HCT116 (cell line): ENCODE results near the gene FOXD1. TPM values are rescaled to one million over a fixed set of nuclear protein-coding genes. Genes with fewer than 3 reads are reported as not detected.
"Not testable (repeated sequence)": the region's sequence is repeated elsewhere in the genome, so short reads cannot be mapped to it uniquely, and the experiment has no call there.

Experiments
- ATAC-seq: fragments of 200-7000 bp; cut with Tn5 transposase; 2 replicates; pipeline ENCODE4 v1.9.1; 2020; ENCODE audit warnings: mild to moderate bottlenecking, moderate library complexity
- BruUV-seq: library from RNA; stranded (reverse); fragments of 400-500 nt; replicated peaks from 2 replicates; lab custom pipeline; 2021; lab: Mats Ljungman, UMichigan
- CTCF ChIA-PET: fragments of 300-600 bp; sonication (Branson Sonifier 250); formaldehyde crosslinking; loops from one replicate; lab custom pipeline; 2021; ENCODE audit warnings: antibody characterized with exemption; lab: Charles Lee
- POLR2A ChIA-PET: fragments of 300-600, 350-600 bp; sonication (Branson Sonifier 250); formaldehyde crosslinking; loops from one replicate; lab custom pipeline; 2021; ENCODE audit warnings: antibody characterized with exemption; lab: Charles Lee
- RAD21 ChIA-PET, 2 experiments: fragments of 300-600 bp; sonication (Branson Sonifier 250); formaldehyde crosslinking; loops; one replicate each; lab custom pipeline; 2023; ENCODE audit warnings: low total read pairs in 2 of 2; ENCODE audit not compliant: uncharacterized antibody in 2 of 2, unreplicated experiment in 2 of 2, low non-redundant PET in 1 of 2; lab: Charles Lee
- DNase-seq: peaks from one replicate; pipeline ENCODE4 v3.0.0-alpha.2; 2010; ENCODE audit warnings: low read depth, low spot score
- H2AFZ ChIP-seq: fragments of 200-600 bp; shearing (Covaris generic), sonication (generic); 2 replicates; pipeline ENCODE4 v1.6.1; 2017; ENCODE audit warnings: low read depth, mixed run types, mixed read lengths, antibody characterized with exemption, low read length; ENCODE audit not compliant: poor library complexity, severe bottlenecking
- H3K27ac ChIP-seq: 2 replicates; pipeline ENCODE4 v1.5.1; 2012; ENCODE audit warnings: low read depth, low read length
- H3K27me3 ChIP-seq: fragments of 200-600 bp; sonication (generic); 2 replicates; pipeline ENCODE4 v1.6.1; 2016; ENCODE audit warnings: mixed run types, low read length, mixed read lengths; ENCODE audit not compliant: insufficient read depth
- H3K36me3 ChIP-seq, 2 experiments: fragments of 200-500 bp in 1 of 2; fragments of 200-600 bp in 1 of 2; sonication (Bioruptor generic) in 1 of 2; sonication (generic) in 1 of 2; 2 replicates each; pipeline versions ENCODE4 v1.5.1 to v1.6.1; 2014 to 2016; ENCODE audit warnings: low read length in 2 of 2, inconsistent platforms in 1 of 2, mixed read lengths in 1 of 2, mixed run types in 1 of 2; ENCODE audit not compliant: insufficient read depth in 2 of 2, control insufficient read depth in 1 of 2
- H3K4me1 ChIP-seq, 2 experiments: fragments of 200-600 bp in 1 of 2; sonication (generic) in 1 of 2; 2 replicates each; pipeline versions ENCODE4 v1.5.1 to v1.6.1; 2012 to 2017; ENCODE audit warnings: low read length in 2 of 2, inconsistent platforms in 1 of 2, mild to moderate bottlenecking in 1 of 2, mixed read lengths in 1 of 2, mixed run types in 1 of 2, moderate library complexity in 1 of 2; ENCODE audit not compliant: insufficient read depth in 2 of 2, control insufficient read depth in 1 of 2
- H3K4me2 ChIP-seq: fragments of 200-600 bp; sonication (generic); 2 replicates; pipeline ENCODE4 v1.6.1; 2017; ENCODE audit warnings: mixed run types, low read length, mixed read lengths
- H3K4me3 ChIP-seq, 2 experiments: fragments of 200-600 bp in 1 of 2; sonication (generic) in 1 of 2; replicated peaks in 1 of 2; 2 replicates each; pipeline ENCODE4 v1.5.1; 2011 to 2016; ENCODE audit warnings: low read length in 2 of 2, control low read depth in 1 of 2, low read depth in 1 of 2, mild to moderate bottlenecking in 1 of 2, mixed read lengths in 1 of 2, mixed run types in 1 of 2
- H3K79me2 ChIP-seq: fragments of 200-600 bp; sonication (generic); 2 replicates; pipeline ENCODE4 v1.6.1; 2017; ENCODE audit warnings: mild to moderate bottlenecking, mixed run types, low read length, moderate library complexity, mixed read lengths; ENCODE audit not compliant: insufficient read depth
- H3K9ac ChIP-seq: fragments of 200-600 bp; sonication (generic); 2 replicates; pipeline ENCODE4 v1.6.1; 2016; ENCODE audit warnings: low read length, mixed read lengths
- H3K9me2 ChIP-seq: fragments of 200-600 bp; sonication (generic), shearing (Covaris generic); 2 replicates; pipeline ENCODE4 v1.6.1; 2017; ENCODE audit warnings: mixed run types, mild to moderate bottlenecking, moderate library complexity; ENCODE audit not compliant: insufficient read depth
- H3K9me3 ChIP-seq, 2 experiments: fragments of 200-500 bp in 1 of 2; fragments of 200-600 bp in 1 of 2; sonication (Bioruptor generic) in 1 of 2; sonication (generic) in 1 of 2; 2 replicates each; pipeline ENCODE4 v1.6.1; 2014 to 2017; ENCODE audit warnings: low read length in 2 of 2, mixed read lengths in 2 of 2, inconsistent platforms in 1 of 2, low read depth in 1 of 2, mild to moderate bottlenecking in 1 of 2, mixed run types in 1 of 2, moderate library complexity in 1 of 2; ENCODE audit not compliant: control insufficient read depth in 1 of 2, insufficient read depth in 1 of 2
- H4K20me1 ChIP-seq: fragments of 200-600 bp; sonication (generic), shearing (Covaris generic); 2 replicates; pipeline ENCODE4 v1.6.1; 2017; ENCODE audit warnings: mixed run types, mild to moderate bottlenecking, moderate library complexity; ENCODE audit not compliant: insufficient read depth
- CBX3 ChIP-seq: IDR thresholded peaks from 2 replicates; pipeline ENCODE4 v1.6.1; 2012; ENCODE audit warnings: low read depth
- EGR1 ChIP-seq: IDR thresholded peaks from 2 replicates; pipeline ENCODE4 v1.6.1; 2012; ENCODE audit warnings: low read depth
- FOSL1 ChIP-seq: IDR thresholded peaks from 2 replicates; pipeline ENCODE4 v1.6.1; 2012; ENCODE audit warnings: low read depth
- RAD21 ChIP-seq: IDR thresholded peaks from 2 replicates; pipeline ENCODE4 v1.6.1; 2012; ENCODE audit warnings: low read depth, mild to moderate bottlenecking
- SP1 ChIP-seq: IDR thresholded peaks from 2 replicates; pipeline ENCODE4 v1.6.1; 2012; ENCODE audit warnings: low read depth
- TCF7L2 ChIP-seq: IDR thresholded peaks from 2 replicates; pipeline ENCODE4 v1.7.0; 2011; ENCODE audit warnings: borderline replicate concordance, inconsistent platforms; ENCODE audit not compliant: insufficient read depth, insufficient read length; ENCODE audit errors: extremely low read depth
- ZFX ChIP-seq: fragments of 450-650 bp; IDR thresholded peaks from 2 replicates; pipeline ENCODE4 v1.6.1; 2017
- ZNF274 ChIP-seq: fragments of 200-500 bp; sonication (Bioruptor generic); IDR thresholded peaks from 2 replicates; pipeline ENCODE4 v1.6.1; 2014; ENCODE audit warnings: mild to moderate bottlenecking, low read depth, low read length, inconsistent platforms
- intact Hi-C: fragments of 100-400 bp; cut with micrococcal nuclease; formaldehyde crosslinking; loops from 2 replicates; pipeline ENCODE4 v1.10.0; 2022
- total RNA-seq: library from RNA; stranded (reverse); gene quantifications from one replicate; pipeline ENCODE4 v1.2.1, GENCODE V29; 2021; ENCODE audit not compliant: unreplicated experiment
- TF ChIP-seq, protein P1 (sequence below), 3 experiments: fragments of 200-600 bp in 1 of 3; sonication (generic) in 1 of 3; IDR thresholded peaks in 2 of 3; conservative IDR thresholded peaks in 1 of 3; 2 replicates each; pipeline ENCODE4 v1.5.1; 2012 to 2017; ENCODE audit warnings: low read depth in 2 of 3, low read length in 2 of 3, antibody characterized with exemption in 1 of 3, borderline replicate concordance in 1 of 3, control low read depth in 1 of 3, mild to moderate bottlenecking in 1 of 3, mixed read lengths in 1 of 3, mixed run types in 1 of 3, moderate library complexity in 1 of 3; ENCODE audit not compliant: insufficient read depth in 1 of 3

The FOXD1 gene
- total RNA-seq, 1 experiment from 2014 or later = 26.8 TPM

DNA sequence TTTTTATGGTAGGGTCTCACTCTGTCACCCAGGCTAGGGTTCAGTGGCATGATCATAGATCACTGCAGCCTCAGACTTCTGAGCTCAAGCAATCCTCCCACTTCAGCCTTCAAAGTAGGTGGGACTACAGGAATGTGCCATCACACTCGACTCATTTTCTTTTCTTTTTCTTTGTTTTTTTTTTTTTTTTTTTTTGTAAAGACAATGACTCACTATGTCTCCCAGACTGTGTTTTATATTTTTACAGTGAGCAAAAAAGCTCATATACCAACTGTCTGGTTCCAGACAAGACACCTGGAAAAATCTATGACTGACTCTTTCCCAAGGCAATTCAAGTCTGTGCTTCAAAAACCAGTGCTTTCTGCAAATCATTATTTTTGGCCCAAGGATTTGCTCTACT, 10.8 kb upstream of the FOXD1 start:
- Histone ChIP-seq H3K79me2 (no peaks in the 10 kb centered on the region), H3K9ac (no peak overlapping the region), H3K4me3 (no peak overlapping the region), H4K20me1 (no peaks in the 10 kb centered on the region), H3K9me2 (no peaks in the 10 kb centered on the region), H3K9me3 (no peaks in the 10 kb centered on the region), H3K36me3 (no peaks in the 10 kb centered on the region), H3K4me1 (peaks cover 0 to 3% of the 10 kb centered on the region in 2 experiments; a peak in 2 of 4 replicates), H3K4me2 (no peak overlapping the region), H2AFZ (no peak overlapping the region), H3K27me3 (no peaks in the 10 kb centered on the region), H3K27ac (no peak overlapping the region)
- no peak for DNase-seq
- BruUV-seq = no TSS peak
- ChIA-PET CTCF (no interaction called here), POLR2A (no interaction called here), RAD21 (interaction anchor here in 1 of 2 experiments (0.7 kb wide), 1 partner anchor 233 kb away, joined by 4 read pairs; no protein-coding TSS in a partner anchor)
- TF ChIP-seq ZNF274 = no peak
- TF ChIP-seq EGR1 = no peak
- TF ChIP-seq RAD21 = no peak
- no peak for TF ChIP-seq ZFX
- TF ChIP-seq FOSL1 = no peak
- no peak for TF ChIP-seq TCF7L2
- TF ChIP-seq SP1 = no peak
- no peak for TF ChIP-seq CBX3
- TF ChIP-seq, protein P1, sequence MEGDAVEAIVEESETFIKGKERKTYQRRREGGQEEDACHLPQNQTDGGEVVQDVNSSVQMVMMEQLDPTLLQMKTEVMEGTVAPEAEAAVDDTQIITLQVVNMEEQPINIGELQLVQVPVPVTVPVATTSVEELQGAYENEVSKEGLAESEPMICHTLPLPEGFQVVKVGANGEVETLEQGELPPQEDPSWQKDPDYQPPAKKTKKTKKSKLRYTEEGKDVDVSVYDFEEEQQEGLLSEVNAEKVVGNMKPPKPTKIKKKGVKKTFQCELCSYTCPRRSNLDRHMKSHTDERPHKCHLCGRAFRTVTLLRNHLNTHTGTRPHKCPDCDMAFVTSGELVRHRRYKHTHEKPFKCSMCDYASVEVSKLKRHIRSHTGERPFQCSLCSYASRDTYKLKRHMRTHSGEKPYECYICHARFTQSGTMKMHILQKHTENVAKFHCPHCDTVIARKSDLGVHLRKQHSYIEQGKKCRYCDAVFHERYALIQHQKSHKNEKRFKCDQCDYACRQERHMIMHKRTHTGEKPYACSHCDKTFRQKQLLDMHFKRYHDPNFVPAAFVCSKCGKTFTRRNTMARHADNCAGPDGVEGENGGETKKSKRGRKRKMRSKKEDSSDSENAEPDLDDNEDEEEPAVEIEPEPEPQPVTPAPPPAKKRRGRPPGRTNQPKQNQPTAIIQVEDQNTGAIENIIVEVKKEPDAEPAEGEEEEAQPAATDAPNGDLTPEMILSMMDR (IDR thresholded peaks at IDR 0.05 in 2 of 3, conservative IDR thresholded peaks at IDR 0.05 in 1 of 3; ENCODE audit: borderline replicate concordance in 1 of 3, insufficient read depth in 1 of 3, low read depth in 2 of 3, low read length in 2 of 3) = no peak
- intact Hi-C loops = loop anchor here (10.0 kb wide), 1 partner anchor 505 kb away; the partner anchor contains the start of gene FCHO2
- ATAC-seq = no peak

DNA sequence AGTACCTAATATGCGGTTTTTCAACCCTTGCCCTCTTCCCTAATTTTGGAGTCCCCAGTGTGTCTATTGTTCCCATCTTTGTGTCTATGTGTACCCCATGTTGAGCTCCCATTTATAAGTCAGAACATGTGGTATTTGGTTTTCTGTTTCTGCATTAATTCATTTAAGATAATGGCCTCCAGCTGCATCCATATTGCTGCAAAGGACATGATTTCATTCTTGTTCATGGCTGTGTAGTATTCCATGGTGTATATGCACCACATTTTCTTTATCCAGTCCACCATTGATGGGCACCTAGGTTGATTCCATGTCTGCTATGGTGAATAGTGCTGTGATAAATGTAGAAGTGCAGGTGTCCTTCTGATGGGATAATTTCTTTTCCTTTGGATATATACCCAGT, 7.9 kb upstream of the FOXD1 start:
- H3K4me3 ChIP-seq, POLR2A ChIA-PET, H4K20me1 ChIP-seq, H3K9me3 ChIP-seq, H3K9me2 ChIP-seq, H3K27ac ChIP-seq, H2AFZ ChIP-seq, H3K36me3 ChIP-seq, H3K4me2 ChIP-seq, H3K79me2 ChIP-seq, H3K27me3 ChIP-seq, H3K9ac ChIP-seq, BruUV-seq, ATAC-seq, CTCF ChIA-PET, DNase-seq, RAD21 ChIA-PET: not testable (repeated sequence)
- intact Hi-C loops = loop anchor here (10.0 kb wide), 1 partner anchor 502 kb away; the partner anchor contains the start of gene FCHO2
- peaks cover 0 to 13% of the 10 kb centered on the region in 2 experiments; a peak in 2 of 4 replicates for H3K4me1 ChIP-seq
